ENCODE results near the gene APCDD1L.

- TF ChIP-seq CTCF (IDR thresholded peaks at IDR 0.05 in 4 of 5, conservative IDR thresholded peaks at IDR 0.05 in 1 of 5): no peak
- no peak for TF ChIP-seq POLR2A (IDR thresholded peaks at IDR 0.05)
Observed at GRCh38 chr20:58438970-58439808, 76.0 kb downstream of the APCDD1L start.

Measured in gastrocnemius medialis (tissue), 4 donors.